H9 (cell line): ENCODE measurements around the gene LRMDA. TPM values are rescaled to one million over a fixed set of nuclear protein-coding genes. Genes with fewer than 3 reads are reported as not detected.
A peak's percentile ranks its signal among the peaks of the same experiment; 100 is the strongest.

ENCODE experiments used
- DNase-seq: peaks from one replicate; pipeline ENCODE4 v3.0.0-alpha.2; 2017
- H2AFZ ChIP-seq: one replicate; pipeline ENCODE4 v1.6.1; 2013; ENCODE audit warnings: mild to moderate bottlenecking, low read length, control low read depth, moderate library complexity
- H2AK5ac ChIP-seq: 2 replicates; pipeline ENCODE4 v1.6.1; 2013; ENCODE audit warnings: low read length, control low read depth, mixed read lengths; ENCODE audit not compliant: insufficient read length
- H2BK120ac ChIP-seq: one replicate; pipeline ENCODE4 v1.6.1; 2013; ENCODE audit warnings: low read depth, mild to moderate bottlenecking, low read length, control low read depth, inconsistent platforms; ENCODE audit not compliant: poor library complexity, severe bottlenecking
- H2BK12ac ChIP-seq: 2 replicates; pipeline ENCODE4 v1.6.1; 2013; ENCODE audit warnings: low read length, control low read depth, mixed read lengths, low read depth; ENCODE audit not compliant: insufficient read length
- H2BK15ac ChIP-seq: 2 replicates; pipeline ENCODE4 v1.6.1; 2013; ENCODE audit warnings: low read depth, low read length, control low read depth
- H2BK20ac ChIP-seq: one replicate; pipeline ENCODE4 v1.6.1; 2013; ENCODE audit warnings: low read depth, mild to moderate bottlenecking, low read length, control low read depth, inconsistent platforms; ENCODE audit not compliant: poor library complexity, severe bottlenecking
- H2BK5ac ChIP-seq: 2 replicates; pipeline ENCODE4 v1.6.1; 2013; ENCODE audit warnings: low read length, control low read depth, mixed read lengths; ENCODE audit not compliant: insufficient read length
- H3K14ac ChIP-seq: 2 replicates; pipeline ENCODE4 v1.6.1; 2013; ENCODE audit warnings: low read length, control low read depth; ENCODE audit not compliant: insufficient read depth
- H3K18ac ChIP-seq: 2 replicates; pipeline ENCODE4 v1.6.1; 2013; ENCODE audit warnings: low read depth, mild to moderate bottlenecking, mixed read lengths, low read length, control low read depth; ENCODE audit not compliant: insufficient read length
- H3K23ac ChIP-seq: 2 replicates; pipeline ENCODE4 v1.6.1; 2013; ENCODE audit warnings: low read length, control low read depth, mixed read lengths, low read depth; ENCODE audit not compliant: insufficient read length
- H3K23me2 ChIP-seq: 2 replicates; pipeline ENCODE4 v1.6.1; 2013; ENCODE audit warnings: low read depth, mild to moderate bottlenecking, mixed read lengths, low read length, control low read depth; ENCODE audit not compliant: insufficient read length, poor library complexity, severe bottlenecking
- H3K27ac ChIP-seq: 2 replicates; pipeline ENCODE4 v1.5.1; 2013; ENCODE audit warnings: low read length, control low read depth, mixed read lengths, low read depth; ENCODE audit not compliant: insufficient read length
- H3K27me3 ChIP-seq: 2 replicates; pipeline ENCODE4 v1.6.1; 2013; ENCODE audit warnings: low read length, control low read depth, inconsistent platforms; ENCODE audit not compliant: insufficient read depth
- H3K4ac ChIP-seq: 2 replicates; pipeline ENCODE4 v1.6.1; 2013; ENCODE audit warnings: low read depth, mild to moderate bottlenecking, control low read depth, inconsistent platforms, low read length, moderate library complexity
- H3K4me1 ChIP-seq: 2 replicates; pipeline ENCODE4 v1.6.1; 2013; ENCODE audit warnings: low read length, control low read depth, inconsistent platforms; ENCODE audit not compliant: insufficient read depth
- H3K4me2 ChIP-seq: 2 replicates; pipeline ENCODE4 v1.6.1; 2013; ENCODE audit warnings: low read length, control low read depth, mixed read lengths; ENCODE audit not compliant: insufficient read length, insufficient read depth
- H3K56ac ChIP-seq: 2 replicates; pipeline ENCODE4 v1.6.1; 2013; ENCODE audit warnings: low read depth, mild to moderate bottlenecking, mixed read lengths, low read length, control low read depth; ENCODE audit not compliant: insufficient read length
- H3K79me1 ChIP-seq: 2 replicates; pipeline ENCODE4 v1.6.1; 2013; ENCODE audit warnings: low read depth, mild to moderate bottlenecking, moderate library complexity, low read length, control low read depth, inconsistent platforms; ENCODE audit not compliant: insufficient read depth, poor library complexity, severe bottlenecking
- H3K79me2 ChIP-seq: 2 replicates; pipeline ENCODE4 v1.6.1; 2013; ENCODE audit warnings: low read length, control low read depth, inconsistent platforms; ENCODE audit not compliant: insufficient read depth
- H3K9ac ChIP-seq: 2 replicates; pipeline ENCODE4 v1.6.1; 2013; ENCODE audit warnings: low read length, control low read depth, mixed read lengths; ENCODE audit not compliant: insufficient read length; ENCODE audit errors: extremely low read depth
- H3K9me3 ChIP-seq: one replicate; pipeline ENCODE4 v1.6.1; 2013; ENCODE audit warnings: low read depth, low read length, inconsistent platforms; ENCODE audit not compliant: control insufficient read depth
- H3T11ph ChIP-seq: one replicate; pipeline ENCODE4 v1.6.1; 2013; ENCODE audit warnings: mild to moderate bottlenecking, low read length, control low read depth, inconsistent platforms
- H4K20me1 ChIP-seq: one replicate; pipeline ENCODE4 v1.6.1; 2013; ENCODE audit not compliant: control insufficient read depth, insufficient read length, insufficient read depth
- H4K5ac ChIP-seq: 2 replicates; pipeline ENCODE4 v1.6.1; 2013; ENCODE audit warnings: low read depth, mild to moderate bottlenecking, mixed read lengths, low read length, control low read depth; ENCODE audit not compliant: insufficient read length
- H4K8ac ChIP-seq: replicated peaks from 2 replicates; pipeline ENCODE4 v1.6.1; 2013; ENCODE audit warnings: low read length, control low read depth, mixed read lengths, low read depth; ENCODE audit not compliant: insufficient read length
- H4K91ac ChIP-seq: 2 replicates; pipeline ENCODE4 v1.6.1; 2013; ENCODE audit warnings: low read depth, mild to moderate bottlenecking, moderate library complexity, mixed read lengths, low read length, control low read depth; ENCODE audit not compliant: insufficient read length
- H3K27ac Mint-ChIP-seq, 3 experiments: 2 replicates in 2 of 3; 3 replicates in 1 of 3; pipeline ENCODE4 v1.8.0; 2020 to 2021; ENCODE audit warnings: mixed read lengths in 3 of 3, mild to moderate bottlenecking in 1 of 3, moderate library complexity in 1 of 3
- H3K27me3 Mint-ChIP-seq: 2 replicates; pipeline ENCODE4 v1.8.0; 2021; ENCODE audit warnings: low read depth, mild to moderate bottlenecking, moderate library complexity, mixed read lengths
- H3K36me3 Mint-ChIP-seq, 3 experiments: 2 replicates in 2 of 3; 3 replicates in 1 of 3; pipeline ENCODE4 v1.8.0; 2020 to 2021; ENCODE audit warnings: low read depth in 3 of 3, mixed read lengths in 3 of 3; ENCODE audit not compliant: insufficient read depth in 1 of 3
- H3K4me1 Mint-ChIP-seq, 2 experiments: 2 replicates each; pipeline ENCODE4 v1.8.0; 2020; ENCODE audit warnings: mixed read lengths in 2 of 2
- H3K4me3 Mint-ChIP-seq, 2 experiments: 2 replicates in 1 of 2; 3 replicates in 1 of 2; pipeline ENCODE4 v1.8.0; 2020 to 2021; ENCODE audit warnings: mild to moderate bottlenecking in 2 of 2, mixed read lengths in 2 of 2, moderate library complexity in 1 of 2
- H3K9me3 Mint-ChIP-seq, 2 experiments: 2 replicates in 1 of 2; 3 replicates in 1 of 2; pipeline ENCODE4 v1.8.0; 2020; ENCODE audit warnings: mild to moderate bottlenecking in 2 of 2, mixed read lengths in 2 of 2, moderate library complexity in 1 of 2
- WGBS: extraction: QIAGEN DNeasy Blood & Tissue Kit; methylation state at CpG from one replicate; pipeline ENCODE4 v1.1.7; 2013; ENCODE audit warnings: missing lambda C conversion rate, low lambda C conversion rate, mixed read lengths; ENCODE audit not compliant: insufficient read length; ENCODE audit errors: extremely low coverage; 5-methylcytosine and 5-hydroxymethylcytosine counted together
- total RNA-seq: library from RNA; stranded (reverse); gene quantifications from 2 replicates; pipeline ENCODE4 v1.2.1, GENCODE V29; 2021
- TF ChIP-seq, protein P1 (sequence below): fragments of 200-600 bp; sonication (generic); conservative IDR thresholded peaks from 3 replicates; pipeline ENCODE4 v1.8.0; 2021; ENCODE audit warnings: antibody characterized with exemption, mild to moderate bottlenecking

Gene LRMDA
- total RNA-seq, 1 experiment from 2014 or later, result 1.8 TPM

GRCh38 chr10:76350583-76350982 lies 919.2 kb downstream of the LRMDA start:
- H3K4ac ChIP-seq, result no peak overlapping the region
- Mint-ChIP-seq H3K4me3 (no peak overlapping the region), H3K4me1 (0 out of 4 replicates have a peak, but pooled peaks cover 0 to under 1% of the 10 kb centered on the region in 2 experiments), H3K27ac (peak overlapping the region in 1 of 3 experiments; percentile 72; a peak in 1 of 7 replicates), H3K27me3 (no peaks in the 10 kb centered on the region), H3K36me3 (no peaks in the 10 kb centered on the region), H3K9me3 (no peaks in the 10 kb centered on the region)
- H4K5ac ChIP-seq, result no peak overlapping the region
- H3K18ac ChIP-seq, result no peak overlapping the region
- no peaks in the 10 kb centered on the region for H3K23me2 ChIP-seq
- H2AFZ ChIP-seq, result no peak overlapping the region
- H3K9ac ChIP-seq, result no peak overlapping the region
- H3K56ac ChIP-seq, result no peak overlapping the region
- H3K23ac ChIP-seq, result no peak overlapping the region
- no peak overlapping the region for H3T11ph ChIP-seq
- no peak overlapping the region for H2AK5ac ChIP-seq
- H3K4me1 ChIP-seq, result no peaks in the 10 kb centered on the region; the same call in 1 of the 2 replicates
- no peak overlapping the region for H2BK20ac ChIP-seq
- H3K4me2 ChIP-seq, result no peak overlapping the region
- H2BK15ac ChIP-seq, result no peak overlapping the region
- H3K79me2 ChIP-seq, result no peaks in the 10 kb centered on the region
- H4K91ac ChIP-seq, result no peak overlapping the region
- H4K8ac ChIP-seq, result no peak overlapping the region
- no peak overlapping the region for H2BK12ac ChIP-seq
- H3K27ac ChIP-seq, result no peak overlapping the region
- H3K27me3 ChIP-seq, result no peaks in the 10 kb centered on the region
- DNase-seq, result no peak
- H3K9me3 ChIP-seq, result no peaks in the 10 kb centered on the region
- H4K20me1 ChIP-seq, result no peaks in the 10 kb centered on the region
- no peak overlapping the region for H3K14ac ChIP-seq
- no peak overlapping the region for H2BK120ac ChIP-seq
- no CpG with 5 or more reads among the region's 4 CpGs for WGBS
- TF ChIP-seq, protein P1, sequence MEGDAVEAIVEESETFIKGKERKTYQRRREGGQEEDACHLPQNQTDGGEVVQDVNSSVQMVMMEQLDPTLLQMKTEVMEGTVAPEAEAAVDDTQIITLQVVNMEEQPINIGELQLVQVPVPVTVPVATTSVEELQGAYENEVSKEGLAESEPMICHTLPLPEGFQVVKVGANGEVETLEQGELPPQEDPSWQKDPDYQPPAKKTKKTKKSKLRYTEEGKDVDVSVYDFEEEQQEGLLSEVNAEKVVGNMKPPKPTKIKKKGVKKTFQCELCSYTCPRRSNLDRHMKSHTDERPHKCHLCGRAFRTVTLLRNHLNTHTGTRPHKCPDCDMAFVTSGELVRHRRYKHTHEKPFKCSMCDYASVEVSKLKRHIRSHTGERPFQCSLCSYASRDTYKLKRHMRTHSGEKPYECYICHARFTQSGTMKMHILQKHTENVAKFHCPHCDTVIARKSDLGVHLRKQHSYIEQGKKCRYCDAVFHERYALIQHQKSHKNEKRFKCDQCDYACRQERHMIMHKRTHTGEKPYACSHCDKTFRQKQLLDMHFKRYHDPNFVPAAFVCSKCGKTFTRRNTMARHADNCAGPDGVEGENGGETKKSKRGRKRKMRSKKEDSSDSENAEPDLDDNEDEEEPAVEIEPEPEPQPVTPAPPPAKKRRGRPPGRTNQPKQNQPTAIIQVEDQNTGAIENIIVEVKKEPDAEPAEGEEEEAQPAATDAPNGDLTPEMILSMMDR, result no peak
- no peaks in the 10 kb centered on the region for H3K79me1 ChIP-seq
- H2BK5ac ChIP-seq, result no peak overlapping the region
